GM12878 (cell line): ENCODE results near the gene AP2B1.

Experiments used
- BRCA1 ChIP-seq: IDR thresholded peaks from 2 replicates; pipeline ENCODE4 v1.6.1; 2011; ENCODE audit warnings: low read depth, low read length, improper control_type of control experiment
- CHD1 ChIP-seq: IDR thresholded peaks from 2 replicates; pipeline ENCODE4 v1.6.1; 2012; ENCODE audit warnings: low read depth, low read length, improper control_type of control experiment
- CREB1 ChIP-seq: IDR thresholded peaks from 2 replicates; pipeline ENCODE4 v1.6.1; 2012; ENCODE audit warnings: low read depth, mild to moderate bottlenecking, inconsistent platforms
- EP300 ChIP-seq, 2 experiments: fragments of 150-350 bp in 1 of 2; IDR thresholded peaks; 2 replicates each; pipeline ENCODE4 v1.6.1; 2011 to 2012; ENCODE audit warnings: low read depth in 2 of 2, low read length in 2 of 2, borderline replicate concordance in 1 of 2, improper control_type of control experiment in 1 of 2, inconsistent platforms in 1 of 2; ENCODE audit not compliant: control insufficient read depth in 1 of 2
- HCFC1 ChIP-seq: fragments of 150-350 bp; IDR thresholded peaks from 2 replicates; pipeline ENCODE4 v1.6.1; 2014; ENCODE audit warnings: low read length
- MLLT1 ChIP-seq: fragments of 450-650 bp; IDR thresholded peaks from 2 replicates; pipeline ENCODE4 v1.6.1; 2016; ENCODE audit warnings: mild to moderate bottlenecking
- NRF1 ChIP-seq: conservative IDR thresholded peaks from 2 replicates; pipeline ENCODE4 v1.6.1; 2011; ENCODE audit warnings: mild to moderate bottlenecking, low read depth, low read length, improper control_type of control experiment
- POLR2A ChIP-seq: IDR thresholded peaks from 2 replicates; pipeline ENCODE4 v1.6.1; 2011; ENCODE audit warnings: low read depth, mild to moderate bottlenecking, low read length
- RFX5 ChIP-seq: IDR thresholded peaks from 2 replicates; pipeline ENCODE4 v1.6.1; 2011; ENCODE audit warnings: low read depth, low read length, improper control_type of control experiment
- TF ChIP-seq, protein P1 (sequence below), 3 experiments: IDR thresholded peaks in 2 of 3; conservative IDR thresholded peaks in 1 of 3; 2 replicates each; pipeline ENCODE4 v1.5.1; 2011; ENCODE audit warnings: low read depth in 3 of 3, low read length in 3 of 3, mild to moderate bottlenecking in 3 of 3, control low read depth in 2 of 3, moderate library complexity in 2 of 3, inconsistent platforms in 1 of 3, mixed read lengths in 1 of 3; ENCODE audit not compliant: control insufficient read depth in 2 of 3, insufficient read depth in 1 of 3; ENCODE audit errors: extremely low read depth in 1 of 3
- TF ChIP-seq, protein P2 (sequence below): IDR thresholded peaks from 2 replicates; pipeline ENCODE4 v1.6.1; 2012; ENCODE audit warnings: mild to moderate bottlenecking, low read depth, low read length

GRCh38 chr17:35694906-35695305 is 107.8 kb downstream of the AP2B1 start:
- TF ChIP-seq, protein P1, sequence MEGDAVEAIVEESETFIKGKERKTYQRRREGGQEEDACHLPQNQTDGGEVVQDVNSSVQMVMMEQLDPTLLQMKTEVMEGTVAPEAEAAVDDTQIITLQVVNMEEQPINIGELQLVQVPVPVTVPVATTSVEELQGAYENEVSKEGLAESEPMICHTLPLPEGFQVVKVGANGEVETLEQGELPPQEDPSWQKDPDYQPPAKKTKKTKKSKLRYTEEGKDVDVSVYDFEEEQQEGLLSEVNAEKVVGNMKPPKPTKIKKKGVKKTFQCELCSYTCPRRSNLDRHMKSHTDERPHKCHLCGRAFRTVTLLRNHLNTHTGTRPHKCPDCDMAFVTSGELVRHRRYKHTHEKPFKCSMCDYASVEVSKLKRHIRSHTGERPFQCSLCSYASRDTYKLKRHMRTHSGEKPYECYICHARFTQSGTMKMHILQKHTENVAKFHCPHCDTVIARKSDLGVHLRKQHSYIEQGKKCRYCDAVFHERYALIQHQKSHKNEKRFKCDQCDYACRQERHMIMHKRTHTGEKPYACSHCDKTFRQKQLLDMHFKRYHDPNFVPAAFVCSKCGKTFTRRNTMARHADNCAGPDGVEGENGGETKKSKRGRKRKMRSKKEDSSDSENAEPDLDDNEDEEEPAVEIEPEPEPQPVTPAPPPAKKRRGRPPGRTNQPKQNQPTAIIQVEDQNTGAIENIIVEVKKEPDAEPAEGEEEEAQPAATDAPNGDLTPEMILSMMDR (IDR thresholded peaks at IDR 0.05 in 2 of 3, conservative IDR thresholded peaks at IDR 0.05 in 1 of 3; ENCODE audit: control insufficient read depth in 2 of 3, extremely low read depth in 1 of 3, insufficient read depth in 1 of 3, low read depth in 3 of 3, low read length in 3 of 3) = no peak
- TF ChIP-seq RFX5 (no peak), NRF1 (no peak), BRCA1 (no peak), POLR2A (no peak), EP300 (IDR thresholded peaks at IDR 0.05; ENCODE audit: borderline replicate concordance in 1 of 2, control insufficient read depth in 1 of 2, low read depth in 2 of 2, low read length in 2 of 2) (no peak), CHD1 (no peak), CREB1 (no peak), HCFC1 (no peak), MLLT1 (no peak)
- TF ChIP-seq, protein P2, sequence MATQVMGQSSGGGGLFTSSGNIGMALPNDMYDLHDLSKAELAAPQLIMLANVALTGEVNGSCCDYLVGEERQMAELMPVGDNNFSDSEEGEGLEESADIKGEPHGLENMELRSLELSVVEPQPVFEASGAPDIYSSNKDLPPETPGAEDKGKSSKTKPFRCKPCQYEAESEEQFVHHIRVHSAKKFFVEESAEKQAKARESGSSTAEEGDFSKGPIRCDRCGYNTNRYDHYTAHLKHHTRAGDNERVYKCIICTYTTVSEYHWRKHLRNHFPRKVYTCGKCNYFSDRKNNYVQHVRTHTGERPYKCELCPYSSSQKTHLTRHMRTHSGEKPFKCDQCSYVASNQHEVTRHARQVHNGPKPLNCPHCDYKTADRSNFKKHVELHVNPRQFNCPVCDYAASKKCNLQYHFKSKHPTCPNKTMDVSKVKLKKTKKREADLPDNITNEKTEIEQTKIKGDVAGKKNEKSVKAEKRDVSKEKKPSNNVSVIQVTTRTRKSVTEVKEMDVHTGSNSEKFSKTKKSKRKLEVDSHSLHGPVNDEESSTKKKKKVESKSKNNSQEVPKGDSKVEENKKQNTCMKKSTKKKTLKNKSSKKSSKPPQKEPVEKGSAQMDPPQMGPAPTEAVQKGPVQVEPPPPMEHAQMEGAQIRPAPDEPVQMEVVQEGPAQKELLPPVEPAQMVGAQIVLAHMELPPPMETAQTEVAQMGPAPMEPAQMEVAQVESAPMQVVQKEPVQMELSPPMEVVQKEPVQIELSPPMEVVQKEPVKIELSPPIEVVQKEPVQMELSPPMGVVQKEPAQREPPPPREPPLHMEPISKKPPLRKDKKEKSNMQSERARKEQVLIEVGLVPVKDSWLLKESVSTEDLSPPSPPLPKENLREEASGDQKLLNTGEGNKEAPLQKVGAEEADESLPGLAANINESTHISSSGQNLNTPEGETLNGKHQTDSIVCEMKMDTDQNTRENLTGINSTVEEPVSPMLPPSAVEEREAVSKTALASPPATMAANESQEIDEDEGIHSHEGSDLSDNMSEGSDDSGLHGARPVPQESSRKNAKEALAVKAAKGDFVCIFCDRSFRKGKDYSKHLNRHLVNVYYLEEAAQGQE = no peak
